Effector memory CD4-positive, alpha-beta T cell (primary cell): ENCODE measurements around the gene RNF31.

Experiments used
- DNase-seq, 3 donors: peaks; one replicate each; pipeline ENCODE4 v3.0.0-alpha.2; 2020
- H3K27ac ChIP-seq: 2 replicates; pipeline ENCODE4 v1.7.0; 2013; ENCODE audit warnings: mild to moderate bottlenecking, low read length, moderate library complexity; ENCODE audit not compliant: insufficient read depth, poor library complexity, severe bottlenecking
- H3K27me3 ChIP-seq: replicated peaks from 2 replicates; pipeline ENCODE4 v1.7.0; 2013; ENCODE audit warnings: mild to moderate bottlenecking, low read length; ENCODE audit not compliant: insufficient read depth, control insufficient read depth, poor library complexity, severe bottlenecking
- H3K36me3 ChIP-seq: 2 replicates; pipeline ENCODE4 v1.7.0; 2013; ENCODE audit warnings: mild to moderate bottlenecking, low read length, moderate library complexity; ENCODE audit not compliant: control insufficient read depth, insufficient read depth
- H3K4me1 ChIP-seq: 2 replicates; pipeline ENCODE4 v1.7.0; 2013; ENCODE audit warnings: low read length, mild to moderate bottlenecking; ENCODE audit not compliant: control insufficient read depth, insufficient read depth, poor library complexity, severe bottlenecking
- H3K4me3 ChIP-seq: 2 replicates; pipeline ENCODE4 v1.7.0; 2013; ENCODE audit warnings: low read length, low read depth, mild to moderate bottlenecking; ENCODE audit not compliant: insufficient read depth, poor library complexity, severe bottlenecking
- H3K9me3 ChIP-seq: 2 replicates; pipeline ENCODE4 v1.7.0; 2013; ENCODE audit warnings: mild to moderate bottlenecking, low read length, moderate library complexity; ENCODE audit not compliant: control insufficient read depth

Gene RNF31

DNA sequence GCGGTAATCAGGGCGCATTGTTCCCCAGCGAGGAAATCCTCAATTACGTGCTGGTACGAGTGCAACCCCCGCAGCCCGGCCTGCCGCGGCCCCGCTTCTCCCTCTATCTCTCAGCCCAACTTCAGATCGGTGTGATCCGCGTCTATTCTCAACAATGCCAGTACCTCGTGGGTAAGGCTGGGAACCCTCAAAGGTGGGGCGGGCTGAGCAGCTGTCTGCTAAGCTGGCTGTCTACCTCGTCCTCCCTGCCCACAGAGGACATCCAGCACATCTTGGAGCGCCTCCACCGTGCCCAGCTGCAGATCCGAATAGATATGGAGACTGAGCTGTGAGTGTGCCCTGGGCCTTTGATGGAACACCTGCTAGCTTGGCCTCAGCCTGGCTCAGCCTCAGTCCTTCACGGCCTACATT lies 25.6 kb downstream of the RNF31 start:
- H3K27ac ChIP-seq = no peak overlapping the region
- no peaks in the 10 kb centered on the region for H3K9me3 ChIP-seq
- H3K27me3 ChIP-seq = no peaks in the 10 kb centered on the region
- peaks cover 19% of the 10 kb centered on the region for H3K36me3 ChIP-seq
- no peak for DNase-seq
- H3K4me3 ChIP-seq = no peak overlapping the region
- peaks cover 8% of the 10 kb centered on the region for H3K4me1 ChIP-seq

DNA sequence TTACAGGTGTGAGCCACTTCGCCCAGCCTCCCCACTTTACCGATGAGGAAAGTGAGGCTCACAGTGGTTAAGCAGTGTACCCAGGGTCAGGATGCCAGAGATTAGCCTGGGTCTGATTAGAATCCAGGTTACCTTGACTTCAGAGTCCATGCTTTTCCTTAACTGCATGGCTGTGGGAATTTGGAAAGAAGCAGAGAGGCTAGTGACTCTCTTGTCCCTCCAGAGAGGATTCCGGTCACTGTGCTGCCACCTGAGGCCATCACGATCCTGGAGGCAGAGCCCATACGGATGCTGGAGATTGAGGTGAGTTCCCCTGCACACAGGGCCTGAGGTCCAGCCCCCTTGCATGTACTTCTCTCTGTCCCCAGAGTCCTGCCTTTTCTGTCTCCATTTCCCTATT lies 29.3 kb downstream of the RNF31 start:
- H3K27me3 ChIP-seq = no peaks in the 10 kb centered on the region
- H3K27ac ChIP-seq = no peak overlapping the region
- DNase-seq = no peak
- no peak overlapping the region for H3K4me3 ChIP-seq
- peaks cover 54% of the 10 kb centered on the region for H3K36me3 ChIP-seq
- peaks cover 5% of the 10 kb centered on the region for H3K4me1 ChIP-seq
- no peaks in the 10 kb centered on the region for H3K9me3 ChIP-seq

DNA sequence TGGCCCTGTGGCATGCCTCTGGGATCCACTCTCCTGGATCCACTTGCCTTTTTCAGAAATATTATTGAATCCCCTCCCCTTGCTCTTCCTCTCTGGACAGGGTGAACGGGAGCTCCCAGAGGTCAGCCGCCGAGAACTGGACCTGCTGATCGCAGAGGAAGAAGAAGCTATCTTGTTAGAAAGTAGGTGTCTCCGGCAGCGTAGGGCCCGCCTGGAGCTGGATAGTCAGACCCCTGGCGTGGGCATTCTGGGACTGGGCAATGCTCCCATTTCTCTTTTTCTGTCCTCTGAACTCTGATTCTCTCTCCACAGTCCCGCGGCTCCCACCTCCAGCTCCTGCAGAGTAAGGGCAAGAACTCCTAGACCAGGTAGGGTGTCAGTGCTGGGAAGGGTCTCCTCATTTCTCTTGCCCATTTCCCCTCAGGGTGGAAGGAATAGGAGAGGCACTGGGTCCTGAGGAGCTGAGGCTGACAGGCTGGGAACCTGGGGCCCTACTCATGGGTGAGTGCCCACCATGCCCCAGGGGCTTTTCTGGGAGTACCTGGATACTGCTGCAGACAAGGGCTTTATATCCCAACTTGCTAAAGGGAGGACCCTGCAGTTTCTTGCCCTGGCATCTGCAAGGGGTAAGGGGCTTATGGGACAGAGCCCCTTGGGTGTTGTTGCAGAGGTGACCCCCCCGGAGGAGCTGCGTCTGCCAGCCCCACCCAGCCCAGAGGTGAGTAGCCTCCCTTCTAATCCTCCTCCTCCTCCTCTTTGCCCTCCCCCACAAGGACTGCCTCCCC lies 29.9 kb downstream of the RNF31 start:
- Histone ChIP-seq H3K27ac (no peak overlapping the region), H3K9me3 (no peaks in the 10 kb centered on the region), H3K27me3 (no peaks in the 10 kb centered on the region), H3K4me3 (no peak overlapping the region), H3K4me1 (no peaks in the 10 kb centered on the region), H3K36me3 (peaks cover 60% of the 10 kb centered on the region)
- no peak for DNase-seq

DNA sequence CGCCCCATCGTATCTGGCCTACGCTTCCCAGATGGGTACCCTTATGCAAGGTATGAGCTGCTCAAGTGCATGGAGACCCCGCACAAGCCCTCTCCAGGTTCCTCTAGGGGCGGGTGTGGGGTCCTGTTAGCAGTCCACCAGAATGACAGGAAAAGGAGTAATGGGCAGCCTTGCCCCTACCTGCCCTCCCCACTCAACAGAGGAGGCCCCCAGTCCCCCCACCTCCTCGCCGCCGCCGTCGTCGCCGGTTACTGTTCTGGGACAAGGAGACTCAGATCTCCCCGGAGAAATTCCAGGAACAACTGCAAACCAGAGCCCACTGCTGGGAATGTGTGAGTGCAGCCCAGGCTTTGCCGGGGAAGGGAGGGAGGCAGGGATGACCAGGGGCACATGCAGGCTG lies 30.6 kb downstream of the RNF31 start:
- no peaks in the 10 kb centered on the region for H3K27me3 ChIP-seq
- peaks cover 67% of the 10 kb centered on the region for H3K36me3 ChIP-seq
- no peaks in the 10 kb centered on the region for H3K4me1 ChIP-seq
- no peaks in the 10 kb centered on the region for H3K9me3 ChIP-seq
- no peak for DNase-seq
- H3K4me3 ChIP-seq = no peak overlapping the region
- no peak overlapping the region for H3K27ac ChIP-seq

DNA sequence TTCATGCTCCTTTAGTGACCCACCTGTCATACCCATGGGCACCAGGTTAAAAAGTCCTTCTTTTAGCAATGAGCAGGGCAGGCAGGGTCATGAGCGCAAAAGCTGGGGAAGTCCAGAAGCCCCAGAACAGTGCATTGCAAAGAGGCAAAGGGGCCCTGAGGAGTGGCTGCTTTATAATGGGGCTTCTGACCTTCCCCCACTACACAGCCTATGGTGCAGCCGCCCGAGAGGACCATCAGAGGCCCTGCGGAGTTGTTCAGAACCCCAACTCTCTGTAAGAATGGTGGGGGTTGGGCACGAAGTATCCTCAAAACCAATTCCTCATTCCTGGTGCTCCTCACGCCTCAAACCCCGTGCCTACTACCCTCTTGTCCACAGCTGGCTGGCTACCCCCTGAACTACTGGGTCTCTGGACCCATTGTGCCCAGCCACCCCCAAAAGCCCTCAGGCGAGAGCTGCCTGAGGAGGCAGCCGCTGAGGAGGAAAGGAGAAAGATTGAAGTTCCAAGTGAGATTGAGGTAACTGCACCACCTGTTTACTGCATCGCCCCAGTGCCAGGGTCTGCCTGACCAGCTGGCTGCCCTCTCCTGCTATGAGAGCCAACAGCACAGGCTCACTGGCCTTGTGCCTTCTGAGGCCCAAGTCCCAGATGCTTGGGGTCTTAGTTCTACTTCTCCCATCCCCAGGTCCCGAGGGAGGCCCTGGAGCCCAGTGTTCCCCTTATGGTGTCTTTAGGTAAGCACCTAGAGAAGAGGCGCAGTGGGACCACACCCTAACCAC lies 31.3 kb downstream of the RNF31 start:
- no peak overlapping the region for H3K4me3 ChIP-seq
- DNase-seq = no peak
- peaks cover 74% of the 10 kb centered on the region for H3K36me3 ChIP-seq
- H3K4me1 ChIP-seq = no peaks in the 10 kb centered on the region
- H3K27ac ChIP-seq = no peak overlapping the region
- no peaks in the 10 kb centered on the region for H3K27me3 ChIP-seq
- H3K9me3 ChIP-seq = no peaks in the 10 kb centered on the region

DNA sequence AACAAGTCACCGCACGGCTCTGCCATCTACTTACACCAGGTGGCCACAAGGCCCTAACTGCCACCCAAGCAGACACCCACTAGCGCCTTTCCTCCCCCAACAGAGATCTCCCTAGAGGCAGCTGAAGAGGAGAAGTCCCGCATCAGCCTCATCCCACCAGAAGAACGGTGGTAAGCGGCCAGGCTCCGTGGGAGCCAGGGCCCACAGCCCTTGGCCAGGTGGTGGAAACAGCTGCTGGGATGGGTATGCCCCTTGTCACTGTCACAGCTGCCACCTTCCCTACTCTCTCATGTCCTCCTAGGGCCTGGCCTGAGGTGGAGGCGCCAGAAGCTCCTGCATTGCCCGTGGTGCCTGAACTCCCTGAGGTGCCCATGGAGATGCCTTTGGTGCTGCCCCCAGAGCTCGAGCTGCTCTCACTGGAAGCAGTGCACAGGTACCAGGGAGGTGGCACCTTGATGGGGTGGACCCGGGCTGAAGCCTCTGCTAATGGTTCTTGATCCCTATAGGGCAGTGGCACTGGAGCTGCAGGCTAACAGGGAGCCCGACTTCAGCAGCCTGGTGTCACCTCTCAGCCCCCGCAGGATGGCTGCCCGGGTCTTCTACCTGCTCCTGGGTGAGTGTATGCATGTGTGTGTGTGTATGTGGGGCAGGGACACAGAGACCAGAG lies 32.1 kb downstream of the RNF31 start:
- H3K27me3 ChIP-seq = no peaks in the 10 kb centered on the region
- H3K4me3 ChIP-seq = no peak overlapping the region
- H3K36me3 ChIP-seq = peaks cover 81% of the 10 kb centered on the region
- H3K27ac ChIP-seq = no peak overlapping the region
- no peaks in the 10 kb centered on the region for H3K4me1 ChIP-seq
- no peaks in the 10 kb centered on the region for H3K9me3 ChIP-seq
- DNase-seq = no peak

DNA sequence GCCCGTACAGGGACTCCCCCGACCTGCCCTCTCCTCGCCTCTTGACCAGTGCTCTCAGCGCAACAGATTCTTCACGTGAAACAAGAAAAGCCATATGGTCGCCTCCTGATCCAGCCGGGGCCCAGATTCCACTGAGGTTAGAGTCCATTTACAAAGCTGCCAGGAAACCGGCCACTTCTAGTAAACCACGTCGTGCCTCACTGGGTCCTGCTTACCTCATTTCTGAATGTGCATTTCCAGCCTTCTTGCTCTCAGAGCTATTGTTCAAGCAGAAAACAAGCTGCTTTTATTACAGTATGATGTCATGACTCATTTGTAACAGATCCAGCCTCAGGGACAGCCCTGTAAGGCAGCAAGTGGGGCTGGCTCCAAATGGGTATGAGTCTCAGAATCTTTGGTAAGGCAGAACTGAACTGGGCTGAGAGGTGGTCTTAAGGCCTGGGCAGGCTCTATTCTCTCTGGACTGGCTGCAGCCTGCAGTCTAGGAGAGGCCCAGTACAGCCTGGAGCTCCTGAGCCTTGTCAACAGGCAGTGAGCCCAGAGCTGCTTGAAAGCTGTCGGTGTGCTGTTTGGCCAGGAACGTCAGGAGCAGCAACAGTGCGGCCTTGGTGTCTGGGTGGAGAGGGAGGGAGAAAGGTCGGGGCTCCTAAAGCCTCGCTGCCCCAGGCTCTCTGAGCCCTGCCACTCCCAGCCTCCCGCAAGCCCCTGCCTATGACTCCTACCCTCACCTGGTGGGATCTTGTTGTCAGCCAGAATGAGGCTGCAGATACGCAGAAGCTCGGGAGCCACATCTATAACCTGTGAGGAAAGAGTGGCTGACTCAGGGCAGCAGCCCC lies 32.9 kb downstream of the RNF31 start:
- Histone ChIP-seq H3K27ac (no peak overlapping the region), H3K4me1 (no peaks in the 10 kb centered on the region)

DNA sequence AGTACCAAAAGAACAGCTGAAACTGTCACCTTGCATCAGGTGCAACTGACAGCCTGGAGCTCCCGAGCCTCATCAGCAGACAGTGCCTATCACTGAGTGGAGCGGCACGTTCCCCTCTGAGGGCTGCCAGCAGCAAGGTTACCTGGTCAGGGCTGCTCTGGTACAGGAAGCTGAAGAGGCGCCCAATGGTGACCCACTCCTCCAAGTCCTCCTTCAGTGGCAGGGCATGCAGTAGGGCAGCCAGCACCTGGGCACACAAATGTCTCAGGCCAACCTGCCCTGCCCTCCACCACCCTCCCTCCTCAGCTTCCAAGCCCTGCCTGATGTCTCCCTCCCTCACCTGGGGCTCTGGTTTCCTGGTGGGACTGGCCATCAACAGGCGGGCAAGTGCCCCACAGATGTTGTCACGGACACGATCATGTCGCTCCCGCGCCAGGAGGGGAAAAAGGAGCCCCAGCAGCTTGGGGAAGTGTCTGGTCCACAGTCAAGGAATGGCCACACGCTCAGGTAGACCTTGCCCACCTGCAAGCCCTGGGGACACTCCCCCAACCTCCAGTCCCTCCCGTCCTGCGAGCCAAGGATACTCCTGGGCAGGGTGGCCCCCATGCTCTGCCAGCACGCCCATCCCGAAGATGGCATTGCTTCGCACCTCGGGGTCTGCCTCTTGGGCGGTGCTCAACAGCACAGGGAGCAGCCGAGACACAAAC lies 34.2 kb downstream of the RNF31 start:
- no peak for DNase-seq
- Histone ChIP-seq H3K27me3 (no peaks in the 10 kb centered on the region), H3K27ac (no peak overlapping the region), H3K9me3 (no peaks in the 10 kb centered on the region), H3K4me1 (no peaks in the 10 kb centered on the region), H3K36me3 (peaks cover 95% of the 10 kb centered on the region), H3K4me3 (no peak overlapping the region)

More for the DNA sequence above, 32.9 kb downstream of the RNF31 start:
- Histone ChIP-seq H3K9me3 (no peaks in the 10 kb centered on the region), H3K27me3 (no peaks in the 10 kb centered on the region), H3K36me3 (peaks cover 87% of the 10 kb centered on the region), H3K4me3 (no peak overlapping the region)
- DNase-seq = no peak
